A549 (cell line): ENCODE data around the gene KCNH4.

Source experiments
- CTCF ChIP-seq: fragments of >200 bp; sonication (Bioruptor Twin); formaldehyde crosslinking; IDR thresholded peaks from 3 replicates; pipeline ENCODE4 v1.5.1; 2016
- POLR2A ChIP-seq: IDR thresholded peaks from 2 replicates; pipeline ENCODE4 v1.6.1; 2012; ENCODE audit warnings: mild to moderate bottlenecking, low read length
- REST ChIP-seq: fragments of 200-600 bp; sonication (generic); IDR thresholded peaks from 2 replicates; pipeline ENCODE4 v1.6.1; 2016; ENCODE audit warnings: antibody characterized with exemption, mild to moderate bottlenecking, moderate library complexity
- USF2 ChIP-seq: fragments of 450-650 bp; IDR thresholded peaks from 2 replicates; pipeline ENCODE4 v1.6.1; 2014; ENCODE audit warnings: antibody characterized with exemption

- TF ChIP-seq CTCF (no peak), REST (no peak), USF2 (peak; percentile 36; the same call in 1 of the 2 replicates), POLR2A (no peak)
Measured at GRCh38 chr17:42112552-42113176, 68.3 kb downstream of the KCNH4 start, which contains the start of gene DHX58.
